ENCODE results near the gene RIPPLY1.

Gene RIPPLY1

GRCh38 chrX:106862972-106863688 is 40.0 kb downstream of the RIPPLY1 start:
- in situ Hi-C loops (cut with MboI; ENCODE audit: low sequenced_read_pairs), result no loop called here

Data from HL-60/S4 (cell line).